Activated CD8-positive, alpha-beta memory T cell treated with anti-CD3 and anti-CD28 coated beads for 4 hours (primary cell): ENCODE results near the gene HTR3D.
"Not testable (repeated sequence)": the region's sequence is repeated elsewhere in the genome, so short reads cannot be mapped to it uniquely, and the experiment has no call there.

Source experiments
- DNase-seq, 2 donors: peaks; one replicate each; pipeline ENCODE4 v3.0.0-alpha.2; 2020; ENCODE audit warnings: low read depth in 2 of 2

The HTR3D gene, protein sequence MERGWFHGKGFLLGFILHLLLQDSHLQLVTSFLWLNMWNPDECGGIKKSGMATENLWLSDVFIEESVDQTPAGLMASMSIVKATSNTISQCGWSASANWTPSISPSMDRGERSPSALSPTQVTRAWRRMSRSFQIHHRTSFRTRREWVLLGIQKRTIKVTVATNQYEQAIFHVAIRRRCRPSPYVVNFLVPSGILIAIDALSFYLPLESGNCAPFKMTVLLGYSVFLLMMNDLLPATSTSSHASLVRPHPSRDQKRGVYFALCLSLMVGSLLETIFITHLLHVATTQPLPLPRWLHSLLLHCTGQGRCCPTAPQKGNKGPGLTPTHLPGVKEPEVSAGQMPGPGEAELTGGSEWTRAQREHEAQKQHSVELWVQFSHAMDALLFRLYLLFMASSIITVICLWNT

DNA sequence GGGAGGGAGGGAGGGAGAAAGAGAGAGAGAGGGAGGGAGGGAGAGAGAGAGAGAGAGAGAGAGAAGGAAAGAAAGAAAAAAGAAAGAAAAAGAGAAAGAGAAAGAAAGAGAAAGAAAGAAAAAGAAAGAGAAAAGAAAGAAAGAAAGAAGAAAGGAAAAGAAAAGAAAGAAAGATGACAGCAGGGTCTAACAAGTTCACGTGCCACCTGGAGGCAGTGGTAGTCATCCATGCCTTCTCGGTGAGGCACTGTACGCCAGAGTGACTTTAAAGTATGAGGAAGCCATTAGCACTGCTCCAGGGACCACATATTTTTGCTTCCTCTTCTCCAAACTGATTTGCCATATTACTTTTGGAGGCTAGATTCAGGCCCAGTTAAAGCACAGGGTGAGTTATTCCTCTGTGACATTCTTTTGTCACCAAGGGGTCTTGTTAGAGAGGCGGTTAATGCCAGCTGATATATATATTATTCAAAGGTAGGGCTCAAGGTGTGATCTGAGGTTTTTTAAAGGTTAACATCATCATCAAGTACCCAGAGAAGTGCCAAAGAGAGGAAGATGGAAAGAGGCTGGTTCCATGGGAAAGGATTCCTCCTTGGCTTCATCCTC lies at the start of gene HTR3D:
Gene HTR3D, plus strand, starts transcription at position 556 of the 606 bp plus-strand sequence. Its CDS starts 0 bp downstream, at position 556.
- DNase-seq, result no peak

GRCh38 chr3:183981990-183982644 lies 49.4 kb upstream of the HTR3D start:
- DNase-seq, result no peak

GRCh38 chr3:183984127-183984740 lies 47.3 kb upstream of the HTR3D start:
- no peak for DNase-seq

GRCh38 chr3:183984749-183985729 lies 46.5 kb upstream of the HTR3D start:
- no peak for DNase-seq

GRCh38 chr3:183987000-183987600 lies 44.4 kb upstream of the HTR3D start:
- DNase-seq, result no peak

DNA sequence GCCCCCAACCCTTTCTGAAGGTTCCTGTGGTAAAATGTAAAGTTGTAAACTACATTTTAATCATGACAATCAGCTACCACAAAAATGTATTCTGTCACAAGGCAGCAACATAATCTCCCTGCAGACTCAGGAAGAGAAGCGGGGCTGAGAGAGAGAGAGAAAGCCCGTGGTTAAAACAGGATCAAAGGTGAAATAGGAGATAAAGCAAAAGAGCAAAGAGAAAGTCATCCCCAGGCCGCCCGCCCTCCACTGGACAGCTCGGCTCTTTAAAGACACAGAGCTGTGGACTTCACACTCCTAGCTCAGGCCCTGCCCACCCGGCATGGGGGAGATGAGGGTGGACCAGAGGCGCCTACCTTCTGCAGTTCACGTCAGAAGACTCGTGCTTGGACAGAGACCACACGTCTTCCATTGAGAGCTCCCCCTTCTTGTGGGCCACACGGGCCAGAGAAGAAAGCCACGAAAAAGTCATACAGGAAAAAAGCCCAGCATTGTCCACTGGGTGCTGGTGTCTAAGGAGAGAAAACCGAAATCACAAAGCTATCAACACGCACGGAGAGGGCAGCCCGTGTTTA lies 43.2 kb upstream of the HTR3D start:
- no peak for DNase-seq

GRCh38 chr3:183991403-183991802 lies 40.1 kb upstream of the HTR3D start:
- DNase-seq, result no peak

- no peak for DNase-seq
These were observed 29.8 kb upstream of the HTR3D start for GRCh38 chr3:184001761-184002160.

GRCh38 chr3:184002469-184002868 lies 29.1 kb upstream of the HTR3D start:
- DNase-seq, result no peak

- no peak for DNase-seq
These were observed 28.2 kb upstream of the HTR3D start for GRCh38 chr3:184003187-184003967.

DNA sequence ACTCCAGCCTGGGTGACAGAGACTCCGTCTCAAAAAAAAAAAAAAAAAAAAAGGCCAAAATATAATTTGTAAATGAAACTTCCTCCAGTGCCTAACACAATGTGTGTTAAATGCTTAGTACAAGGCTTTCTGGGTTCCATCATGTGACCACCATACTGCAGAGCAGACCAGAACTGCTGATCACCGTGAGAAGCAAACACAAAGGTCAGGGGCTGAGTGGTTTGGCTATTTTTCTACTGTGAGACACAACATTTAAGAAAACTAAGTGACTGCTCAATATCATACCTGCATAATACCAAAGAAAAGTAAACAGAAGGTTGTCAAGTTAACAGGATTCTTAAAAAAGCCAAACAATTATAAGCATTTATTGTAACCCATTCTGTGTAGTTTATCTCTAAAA lies 27.1 kb upstream of the HTR3D start:
- no peak for DNase-seq

- no peak for DNase-seq
These were observed 25.5 kb upstream of the HTR3D start for GRCh38 chr3:184005941-184006507.

DNA sequence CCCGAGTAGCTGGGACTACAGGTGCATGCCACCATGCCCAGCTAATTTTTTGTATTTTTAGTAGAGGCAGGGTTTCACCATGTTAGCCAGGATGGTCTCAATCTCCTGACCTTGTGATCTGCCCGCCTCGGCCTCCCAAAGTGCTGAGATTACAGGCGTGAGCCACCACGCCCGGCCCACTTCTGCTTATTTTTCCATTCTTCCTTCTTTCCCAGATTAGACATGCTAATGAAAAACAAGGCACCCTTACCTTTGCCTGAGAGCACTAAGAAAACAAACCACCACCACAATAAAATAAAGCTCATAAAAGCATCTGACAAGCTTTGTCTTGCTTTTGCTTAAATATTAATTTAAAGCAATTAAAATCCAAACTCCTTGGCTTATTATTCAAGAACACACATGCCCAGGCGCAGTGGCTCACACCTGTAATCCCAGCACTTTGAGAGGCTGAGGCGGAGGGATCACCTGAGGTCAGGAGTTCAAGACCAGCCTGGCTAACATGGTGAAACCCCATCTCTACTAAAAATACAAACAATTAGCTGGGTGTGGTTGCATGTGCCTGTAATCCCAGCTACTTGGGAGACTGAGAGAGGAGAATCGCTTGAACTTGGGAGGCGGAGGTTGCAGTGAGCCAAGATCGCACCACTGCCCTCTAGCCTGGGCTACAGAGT lies 24.3 kb upstream of the HTR3D start:
- not testable (repeated sequence) for DNase-seq

DNA sequence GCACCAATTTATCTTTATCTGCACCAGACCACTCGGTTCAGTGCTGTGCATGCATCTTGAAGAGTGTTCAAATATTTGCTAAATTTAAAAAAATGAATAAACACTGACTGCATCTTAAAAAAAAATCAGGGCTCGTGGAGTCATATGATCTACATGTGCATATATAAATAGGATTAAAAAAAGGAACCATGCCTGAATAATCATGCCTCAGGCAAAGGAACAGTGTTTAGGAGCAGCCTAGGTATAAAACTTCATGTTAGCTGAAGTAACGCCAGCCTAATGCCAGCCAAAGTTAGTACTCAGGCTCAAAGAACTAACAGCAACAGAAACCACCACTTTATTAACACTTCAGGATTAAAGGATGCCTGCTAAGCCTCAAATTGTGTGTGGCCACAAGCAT lies 23.4 kb upstream of the HTR3D start:
- DNase-seq, result no peak

- no peak for DNase-seq
These were observed 20.2 kb upstream of the HTR3D start for GRCh38 chr3:184011230-184011876.

DNA sequence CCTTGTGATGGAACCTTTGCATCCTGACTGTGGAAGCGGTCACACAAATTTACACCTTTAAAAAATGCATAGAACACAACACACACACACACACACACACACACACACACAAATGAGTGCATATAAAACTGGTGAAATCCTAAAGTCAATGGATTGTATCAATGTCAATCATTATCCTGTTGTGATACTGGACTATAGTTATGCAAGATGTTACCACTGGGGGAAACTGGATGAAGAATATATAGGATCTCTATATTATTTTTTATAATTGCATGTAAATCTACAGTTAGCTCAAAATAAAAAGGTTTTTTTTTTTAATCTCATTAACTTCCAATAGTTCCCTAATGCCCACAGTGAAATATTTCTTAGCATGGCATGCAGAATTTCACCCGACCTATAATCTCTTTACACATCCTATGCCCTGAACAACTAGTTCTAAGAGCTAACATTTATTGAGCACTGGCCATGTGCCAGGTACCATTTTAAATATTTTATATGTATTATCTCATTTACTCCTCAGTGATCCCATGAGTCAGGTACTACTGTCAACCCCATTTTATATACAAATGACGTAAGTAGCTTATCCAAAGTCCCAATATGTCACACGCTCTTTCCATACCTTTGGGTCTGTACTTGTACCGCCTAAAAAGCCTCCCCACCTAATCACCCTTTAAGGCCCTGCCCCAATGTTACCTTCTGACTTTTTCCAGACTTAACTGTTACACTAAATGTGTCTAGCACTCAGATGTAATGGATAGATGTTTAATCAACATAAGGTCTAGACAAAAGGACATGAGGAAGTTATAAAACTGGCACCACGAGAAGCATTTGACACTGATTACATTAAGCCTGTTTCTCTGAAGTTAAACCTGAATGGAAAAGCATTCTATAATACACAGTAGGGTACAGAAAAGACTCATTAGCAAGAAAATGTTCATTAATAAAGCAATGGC lies 19.3 kb upstream of the HTR3D start:
- no peak for DNase-seq
